VCaP (cell line): ENCODE data around the gene FUT8.

ENCODE experiments used
- H3K27ac ChIP-seq: fragments of 450-650 bp; 2 replicates; pipeline ENCODE4 v1.5.1; 2017
- TF ChIP-seq, protein P1 (sequence below): fragments of 450-650 bp; conservative IDR thresholded peaks from 2 replicates; pipeline ENCODE4 v1.5.1; 2017; ENCODE audit warnings: mild to moderate bottlenecking, moderate library complexity

The FUT8 gene

DNA sequence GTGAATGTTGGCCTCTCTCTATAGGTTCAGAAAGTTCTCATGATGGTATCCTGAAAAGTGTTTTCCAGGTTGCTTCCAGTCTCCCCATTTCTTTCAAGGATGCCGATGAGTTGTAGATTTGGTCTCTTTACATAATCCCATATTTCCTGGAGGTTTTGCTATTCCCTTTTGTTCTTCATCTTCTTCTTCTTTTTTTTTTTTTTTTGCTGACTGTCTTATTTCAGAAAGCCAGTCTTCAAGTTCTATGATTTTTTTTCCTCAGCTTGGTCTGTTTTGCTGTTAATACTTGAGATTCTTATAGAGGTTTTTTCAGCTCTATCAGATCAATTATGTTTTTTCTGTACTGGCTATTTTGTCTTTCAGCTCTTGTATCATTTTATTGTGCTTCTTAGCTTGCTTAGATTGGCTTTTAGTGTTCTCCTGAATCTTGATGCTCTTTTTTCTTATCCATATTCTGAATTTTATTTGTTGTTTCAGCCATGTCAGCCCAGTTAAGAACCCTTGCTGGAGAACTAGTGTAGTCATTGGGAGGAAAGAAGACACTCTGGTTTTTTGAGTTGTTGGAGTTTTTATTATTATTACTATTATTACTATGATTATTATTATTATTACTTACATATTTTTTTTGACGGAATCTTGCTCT lies 124.4 kb downstream of the FUT8 start:
- TF ChIP-seq, protein P1, sequence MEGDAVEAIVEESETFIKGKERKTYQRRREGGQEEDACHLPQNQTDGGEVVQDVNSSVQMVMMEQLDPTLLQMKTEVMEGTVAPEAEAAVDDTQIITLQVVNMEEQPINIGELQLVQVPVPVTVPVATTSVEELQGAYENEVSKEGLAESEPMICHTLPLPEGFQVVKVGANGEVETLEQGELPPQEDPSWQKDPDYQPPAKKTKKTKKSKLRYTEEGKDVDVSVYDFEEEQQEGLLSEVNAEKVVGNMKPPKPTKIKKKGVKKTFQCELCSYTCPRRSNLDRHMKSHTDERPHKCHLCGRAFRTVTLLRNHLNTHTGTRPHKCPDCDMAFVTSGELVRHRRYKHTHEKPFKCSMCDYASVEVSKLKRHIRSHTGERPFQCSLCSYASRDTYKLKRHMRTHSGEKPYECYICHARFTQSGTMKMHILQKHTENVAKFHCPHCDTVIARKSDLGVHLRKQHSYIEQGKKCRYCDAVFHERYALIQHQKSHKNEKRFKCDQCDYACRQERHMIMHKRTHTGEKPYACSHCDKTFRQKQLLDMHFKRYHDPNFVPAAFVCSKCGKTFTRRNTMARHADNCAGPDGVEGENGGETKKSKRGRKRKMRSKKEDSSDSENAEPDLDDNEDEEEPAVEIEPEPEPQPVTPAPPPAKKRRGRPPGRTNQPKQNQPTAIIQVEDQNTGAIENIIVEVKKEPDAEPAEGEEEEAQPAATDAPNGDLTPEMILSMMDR = no peak
- H3K27ac ChIP-seq = no peak overlapping the region

DNA sequence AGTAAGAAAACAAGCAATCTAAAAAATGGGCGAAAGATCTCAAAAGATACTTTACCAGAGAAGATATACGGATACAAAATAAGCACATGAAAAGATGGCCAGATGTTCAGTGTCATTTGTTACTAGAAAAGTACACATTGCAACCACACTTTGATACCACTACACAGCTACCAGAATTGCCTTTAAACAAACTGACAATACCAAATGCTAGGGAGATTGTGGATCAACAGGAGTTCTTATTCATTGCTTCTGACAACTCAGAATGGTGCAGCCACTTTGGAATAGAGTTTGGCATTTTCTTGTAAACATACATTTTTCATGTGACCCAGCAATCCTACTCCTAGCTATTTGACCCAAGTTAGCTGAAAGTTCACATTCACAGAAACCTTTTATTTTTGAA lies 136.3 kb downstream of the FUT8 start:
- TF ChIP-seq, protein P1 = no peak
- H3K27ac ChIP-seq = no peak overlapping the region

DNA sequence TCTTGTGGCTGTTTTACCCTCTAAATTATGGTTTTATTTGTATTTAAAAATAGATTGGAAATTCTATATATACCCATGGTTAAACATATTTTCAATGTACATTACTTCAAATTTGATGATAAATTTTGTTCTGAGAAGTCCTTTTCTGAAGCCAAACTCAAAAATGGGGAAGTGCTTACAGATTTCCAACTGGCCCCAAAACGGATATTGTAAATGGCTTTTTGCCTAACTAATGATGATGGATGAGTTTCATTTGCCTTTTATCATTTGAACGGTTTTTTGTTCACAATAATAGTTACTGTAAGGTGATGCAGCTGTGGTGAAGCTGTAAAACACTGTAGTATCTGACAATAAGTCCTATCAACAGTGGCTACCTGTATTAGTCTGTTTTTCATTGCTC lies 136.9 kb downstream of the FUT8 start:
- no peak overlapping the region for H3K27ac ChIP-seq
- TF ChIP-seq, protein P1 = no peak

DNA sequence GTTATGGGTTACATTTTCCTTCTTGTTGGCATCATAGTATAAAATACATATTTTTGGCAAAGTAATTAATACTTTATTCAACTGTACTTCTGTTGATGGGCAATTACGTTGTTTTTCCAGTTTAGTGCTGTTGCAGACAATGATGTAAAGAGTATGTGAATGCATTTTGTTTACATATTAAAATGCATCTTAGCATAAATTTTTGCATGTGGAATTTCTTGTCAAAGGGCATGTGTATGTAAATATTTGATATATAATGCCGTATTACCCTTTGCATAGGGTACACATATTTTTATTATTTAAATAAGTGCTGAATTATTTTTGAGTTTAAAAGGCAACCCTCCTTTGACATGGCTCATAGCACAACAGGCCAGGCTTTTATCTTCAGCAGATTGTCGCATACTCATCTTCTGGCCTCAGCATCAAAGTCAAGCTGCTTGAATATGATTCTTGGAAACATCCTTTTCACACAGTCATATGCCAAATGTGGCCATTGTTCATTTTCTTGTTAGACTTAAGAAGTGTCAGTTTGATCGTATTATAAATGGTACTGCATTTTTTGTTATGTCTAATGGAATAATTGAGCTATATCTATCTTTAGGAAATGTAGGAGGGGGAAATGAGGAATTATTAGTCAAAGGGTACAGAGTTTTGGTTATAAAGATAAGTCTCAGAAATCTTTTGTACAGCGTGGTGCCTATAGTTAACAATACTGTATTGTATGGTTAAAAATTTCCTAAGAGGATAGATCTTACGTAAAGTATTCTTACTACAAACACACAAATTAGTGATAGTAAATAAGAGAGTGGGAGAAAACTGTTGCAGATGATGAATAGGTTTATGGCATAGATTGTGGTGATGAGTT lies 138.5 kb downstream of the FUT8 start:
- no peak overlapping the region for H3K27ac ChIP-seq
- TF ChIP-seq, protein P1 = no peak

DNA sequence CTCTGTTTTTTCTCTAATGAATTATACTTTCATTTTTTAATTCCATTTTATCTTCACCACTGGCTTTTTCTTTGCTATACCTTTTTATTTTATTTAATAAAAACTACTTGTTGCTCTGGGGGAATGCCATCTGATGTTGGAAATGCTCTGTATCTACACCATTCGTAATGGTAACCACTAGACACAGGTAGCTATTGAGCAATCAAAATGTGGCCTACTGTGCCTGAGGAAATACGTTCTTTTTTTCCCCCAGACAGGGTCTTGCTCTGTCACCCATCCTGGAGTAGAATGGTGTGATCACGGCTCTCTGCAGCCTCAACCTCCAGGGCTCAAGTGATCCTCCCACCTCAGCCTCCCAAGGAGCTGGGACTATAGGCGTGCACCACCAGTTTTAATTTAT lies 140.2 kb downstream of the FUT8 start:
- no peak overlapping the region for H3K27ac ChIP-seq
- TF ChIP-seq, protein P1 = no peak

DNA sequence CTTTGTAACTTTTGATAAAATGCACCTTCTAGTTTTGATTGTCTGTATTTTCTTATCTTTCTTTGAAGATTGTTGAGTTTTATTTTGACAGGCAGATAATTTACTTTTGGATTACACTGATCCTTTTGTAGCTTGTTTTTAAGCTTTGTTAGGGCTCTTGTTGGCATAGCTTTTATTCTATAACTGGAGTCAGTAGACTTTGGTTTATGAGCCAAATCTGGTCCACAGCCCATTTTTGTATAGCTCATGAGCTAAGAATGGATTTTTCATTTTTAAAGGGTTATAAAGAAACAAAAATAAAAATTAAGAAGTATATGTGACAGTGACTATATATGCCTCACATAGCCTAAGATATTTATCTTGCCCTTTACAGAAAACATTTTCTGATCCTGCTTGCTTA lies 142.3 kb downstream of the FUT8 start:
- H3K27ac ChIP-seq = no peak overlapping the region

DNA sequence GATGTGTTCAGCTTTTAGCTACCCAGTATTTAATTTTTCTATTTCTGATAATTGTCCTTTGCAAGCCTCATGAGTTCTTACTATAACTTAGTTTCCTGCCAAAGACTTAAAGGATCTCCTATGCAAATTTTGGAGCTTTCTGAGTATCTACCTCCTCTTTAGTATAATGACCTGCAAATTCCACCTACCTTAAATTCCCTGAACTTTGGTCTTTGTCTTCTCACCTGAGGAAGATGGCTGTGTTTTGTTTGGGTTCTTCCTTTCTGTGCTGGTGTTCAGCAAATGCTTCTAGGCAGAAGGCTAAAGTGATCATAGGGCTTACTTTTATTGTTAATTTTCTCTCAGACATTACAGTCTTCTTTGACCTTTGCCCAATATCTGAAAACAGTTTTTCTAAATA lies 142.8 kb downstream of the FUT8 start:
- H3K27ac ChIP-seq = no peak overlapping the region
- TF ChIP-seq, protein P1 = no peak

More for the DNA sequence above, 142.3 kb downstream of the FUT8 start:
- TF ChIP-seq, protein P1 = no peak
